ENCODE data around the gene PRDM16.

DNA sequence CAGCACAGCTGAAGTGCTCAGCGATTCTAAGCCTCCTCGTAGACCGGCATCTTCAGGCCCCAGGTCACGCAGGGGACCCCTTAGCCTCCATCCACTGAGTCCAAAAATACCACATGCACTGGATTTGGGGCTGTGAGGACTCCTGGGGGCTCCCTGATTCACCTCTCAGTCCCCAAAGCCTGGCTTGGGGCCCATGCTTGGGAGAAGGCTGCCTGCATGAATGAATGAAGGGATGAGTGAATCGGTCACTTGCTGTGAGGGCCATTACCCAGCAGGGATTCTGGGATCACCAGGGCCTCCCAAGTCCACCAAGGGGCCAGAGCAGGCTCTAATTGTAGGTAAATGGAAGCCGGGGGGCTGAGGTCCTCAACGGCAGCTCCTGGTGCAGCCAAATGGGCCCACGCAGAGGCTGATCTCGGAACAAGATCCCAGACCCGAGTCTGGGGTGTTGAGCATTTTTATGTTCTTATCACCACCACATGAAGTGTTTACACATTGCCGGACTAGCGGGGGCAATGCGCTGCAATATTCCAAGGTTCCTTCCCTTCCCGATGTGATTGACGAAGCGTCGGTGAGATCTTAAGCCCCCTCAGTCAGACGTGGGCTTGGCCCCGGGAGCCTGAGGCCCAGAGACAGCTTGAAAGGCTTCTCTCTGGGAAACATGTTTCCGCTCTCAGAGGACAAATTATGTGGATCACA is 371.9 kb downstream of the PRDM16 start:
- TF ChIP-seq, protein P1, sequence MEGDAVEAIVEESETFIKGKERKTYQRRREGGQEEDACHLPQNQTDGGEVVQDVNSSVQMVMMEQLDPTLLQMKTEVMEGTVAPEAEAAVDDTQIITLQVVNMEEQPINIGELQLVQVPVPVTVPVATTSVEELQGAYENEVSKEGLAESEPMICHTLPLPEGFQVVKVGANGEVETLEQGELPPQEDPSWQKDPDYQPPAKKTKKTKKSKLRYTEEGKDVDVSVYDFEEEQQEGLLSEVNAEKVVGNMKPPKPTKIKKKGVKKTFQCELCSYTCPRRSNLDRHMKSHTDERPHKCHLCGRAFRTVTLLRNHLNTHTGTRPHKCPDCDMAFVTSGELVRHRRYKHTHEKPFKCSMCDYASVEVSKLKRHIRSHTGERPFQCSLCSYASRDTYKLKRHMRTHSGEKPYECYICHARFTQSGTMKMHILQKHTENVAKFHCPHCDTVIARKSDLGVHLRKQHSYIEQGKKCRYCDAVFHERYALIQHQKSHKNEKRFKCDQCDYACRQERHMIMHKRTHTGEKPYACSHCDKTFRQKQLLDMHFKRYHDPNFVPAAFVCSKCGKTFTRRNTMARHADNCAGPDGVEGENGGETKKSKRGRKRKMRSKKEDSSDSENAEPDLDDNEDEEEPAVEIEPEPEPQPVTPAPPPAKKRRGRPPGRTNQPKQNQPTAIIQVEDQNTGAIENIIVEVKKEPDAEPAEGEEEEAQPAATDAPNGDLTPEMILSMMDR (IDR thresholded peaks at IDR 0.05) = no peak
- TF ChIP-seq POLR2A (IDR thresholded peaks at IDR 0.05) = no peak

Measured in uterus (tissue), 2 donors.